GM23248 (cell line): ENCODE data around the gene IL17REL. TPM values are rescaled to one million over a fixed set of nuclear protein-coding genes. Genes with fewer than 3 reads are reported as not detected.

Experiments used
- DNase-seq: peaks from one replicate; pipeline ENCODE4 v3.0.0-alpha.2; 2015
- H2AFZ ChIP-seq: fragments of 200-600 bp; sonication (generic); 2 replicates; pipeline ENCODE4 v1.6.1; 2016; ENCODE audit warnings: antibody characterized with exemption
- H3F3A ChIP-seq: fragments of 200-600 bp; sonication (generic); 2 replicates; pipeline ENCODE4 v1.6.1; 2016; ENCODE audit warnings: mild to moderate bottlenecking, antibody characterized with exemption, mixed run types; ENCODE audit not compliant: insufficient read depth
- H3K27ac ChIP-seq: fragments of 200-600 bp; sonication (generic); 2 replicates; pipeline ENCODE4 v1.5.1; 2016; ENCODE audit warnings: mild to moderate bottlenecking
- H3K27me3 ChIP-seq: fragments of 200-600 bp; sonication (generic); replicated peaks from 2 replicates; pipeline ENCODE4 v1.6.1; 2016; ENCODE audit warnings: mild to moderate bottlenecking; ENCODE audit not compliant: insufficient read depth
- H3K36me3 ChIP-seq: fragments of 200-600 bp; sonication (generic); 2 replicates; pipeline ENCODE4 v1.6.1; 2016; ENCODE audit warnings: low read depth, mild to moderate bottlenecking
- H3K4me1 ChIP-seq: fragments of 200-600 bp; sonication (generic); 2 replicates; pipeline ENCODE4 v1.6.1; 2016; ENCODE audit warnings: mild to moderate bottlenecking; ENCODE audit not compliant: insufficient read depth
- H3K4me2 ChIP-seq: fragments of 200-600 bp; sonication (generic); one replicate; pipeline ENCODE4 v1.6.1; 2016; ENCODE audit warnings: mild to moderate bottlenecking; ENCODE audit not compliant: unreplicated experiment
- H3K4me3 ChIP-seq: fragments of 200-600 bp; sonication (generic); 2 replicates; pipeline ENCODE4 v1.5.1; 2016; ENCODE audit warnings: mild to moderate bottlenecking
- H3K79me2 ChIP-seq: fragments of 200-600 bp; sonication (generic); 2 replicates; pipeline ENCODE4 v1.6.1; 2016; ENCODE audit warnings: mild to moderate bottlenecking; ENCODE audit not compliant: insufficient read depth
- H3K9ac ChIP-seq: fragments of 200-600 bp; sonication (generic); 2 replicates; pipeline ENCODE4 v1.6.1; 2016; ENCODE audit warnings: mild to moderate bottlenecking
- H3K9me2 ChIP-seq: fragments of 200-600 bp; sonication (generic); 2 replicates; pipeline ENCODE4 v1.6.1; 2016; ENCODE audit warnings: mixed run types, mild to moderate bottlenecking, moderate library complexity; ENCODE audit not compliant: insufficient read depth
- H3K9me3 ChIP-seq: fragments of 200-600 bp; sonication (generic); one replicate; pipeline ENCODE4 v1.6.1; 2017; ENCODE audit warnings: low read depth
- H4K20me1 ChIP-seq: fragments of 200-600 bp; sonication (generic); 2 replicates; pipeline ENCODE4 v1.6.0; 2016; ENCODE audit not compliant: insufficient read depth
- EZH2 ChIP-seq: fragments of 200-600 bp; sonication (generic); IDR thresholded peaks from 2 replicates; pipeline ENCODE4 v1.6.1; 2018; ENCODE audit warnings: antibody characterized with exemption, mild to moderate bottlenecking; ENCODE audit not compliant: insufficient read depth, poor library complexity, severe bottlenecking
- EZH2phosphoT487 ChIP-seq: fragments of 200-600 bp; sonication (generic); IDR thresholded peaks from 2 replicates; pipeline ENCODE4 v1.6.1; 2018; ENCODE audit warnings: antibody characterized with exemption, moderate library complexity, mild to moderate bottlenecking, low read depth; ENCODE audit not compliant: insufficient read depth
- WGBS, 2 experiments: methylation state at CpG; one replicate each; pipeline ENCODE4 v1.1.6; 2015 to 2017; ENCODE audit warnings: low lambda C conversion rate in 2 of 2, low coverage in 1 of 2; ENCODE audit errors: missing lambda C conversion rate in 2 of 2; 5-methylcytosine and 5-hydroxymethylcytosine counted together
- in situ Hi-C: fragments of 300-500 bp; cut with MboI; formaldehyde crosslinking; loops from 2 replicates; pipeline ENCODE4 v1.15.0; 2020
- polyA plus RNA-seq: library from polyadenylated mRNA; unstranded; fragments of >200 nt; fragmentation: Nextera tagmentation; extraction: Ambion mirVana; gene quantifications from 2 replicates; pipeline ENCODE4 v1.2.1, GENCODE V29; 2016
- total RNA-seq: library from RNA; depleted of rRNA; stranded (reverse); fragments of >200 nt; shearing (Covaris generic); gene quantifications from 2 replicates; pipeline ENCODE4 v1.2.3, GENCODE V29; 2014

The IL17REL gene
- total and polyA plus RNA-seq, 2 experiments from 2014 or later: not detected

DNA sequence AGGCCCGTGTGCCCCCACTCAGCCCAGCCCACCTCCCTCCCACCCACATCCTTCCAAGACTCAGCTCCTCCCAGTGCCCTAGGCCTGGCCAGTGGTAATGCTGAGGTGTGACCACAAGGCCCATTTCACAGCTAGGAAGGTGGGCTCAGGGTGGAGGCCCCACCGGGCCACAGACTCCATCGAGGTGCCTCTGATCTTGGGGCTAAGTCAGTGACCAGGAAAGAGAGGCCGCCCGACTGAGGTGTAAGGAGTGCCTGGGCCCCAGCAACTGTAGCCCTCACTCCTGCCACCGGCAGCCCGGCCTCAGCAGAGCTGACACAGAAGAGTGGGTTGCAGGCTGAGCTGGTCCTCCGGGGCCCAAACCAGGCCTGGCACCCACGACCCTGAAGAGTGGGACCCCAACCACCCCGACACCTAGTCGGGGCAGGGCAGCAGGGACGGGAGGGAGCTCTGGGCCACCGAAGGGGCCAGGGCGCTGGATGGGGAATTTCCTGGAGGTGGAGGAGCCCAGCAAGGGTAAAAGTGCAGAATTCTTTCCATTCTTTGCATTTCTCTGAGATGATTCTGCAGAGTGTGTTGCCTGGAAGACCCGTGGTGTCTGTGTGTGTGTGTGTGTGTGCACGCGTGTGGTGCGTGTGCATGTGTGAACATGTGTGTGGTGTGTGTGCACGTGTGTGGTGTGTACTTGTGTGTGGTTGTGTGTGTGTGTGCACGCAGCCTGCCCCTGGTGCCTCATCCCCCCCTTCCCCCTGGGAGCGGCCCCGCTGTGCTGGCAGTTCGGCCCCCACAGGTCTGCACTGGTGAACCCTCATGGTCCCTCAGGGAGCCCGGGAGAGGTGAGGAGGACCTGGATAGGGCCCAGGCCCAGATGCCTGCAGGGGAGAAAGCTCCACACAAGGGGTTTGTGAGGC lies 60.3 kb downstream of the IL17REL start:
- Histone ChIP-seq H3K79me2 (no peaks in the 10 kb centered on the region), H3K4me3 (no peak overlapping the region), H3K9me2 (no peaks in the 10 kb centered on the region), H3K27ac (no peak overlapping the region), H4K20me1 (no peaks in the 10 kb centered on the region), H3K4me1 (peaks cover 11% of the 10 kb centered on the region), H3K9ac (no peak overlapping the region), H2AFZ (no peak overlapping the region), H3K4me2 (no peak overlapping the region), H3K36me3 (no peaks in the 10 kb centered on the region), H3F3A (no peaks in the 10 kb centered on the region), H3K27me3 (no peaks in the 10 kb centered on the region), H3K9me3 (no peaks in the 10 kb centered on the region)
- 65 to 74% methylated on average over 17 to 24 of the region's 24 CpGs for WGBS, 2 experiments
- DNase-seq: peak; percentile 65
- in situ Hi-C loops: no loop called here
- TF ChIP-seq EZH2 (no peak), EZH2phosphoT487 (no peak)

DNA sequence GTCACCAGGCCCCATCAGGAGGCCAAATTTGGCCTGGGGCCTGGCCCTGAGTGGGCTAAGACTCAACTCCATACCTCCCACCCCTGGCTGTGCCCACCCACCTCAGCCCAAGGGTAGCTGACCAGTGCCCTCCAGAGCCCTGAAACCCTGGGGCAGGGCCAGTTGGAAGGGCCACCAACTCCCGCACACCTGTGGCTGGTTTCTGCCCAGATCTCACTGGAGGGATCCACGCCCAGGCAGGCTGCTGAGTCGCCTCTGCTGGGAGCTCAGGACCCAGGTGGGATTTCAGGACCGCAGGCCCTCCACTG lies 60.9 kb downstream of the IL17REL start:
- Histone ChIP-seq H3K4me1 (peaks cover 11% of the 10 kb centered on the region), H3K27me3 (no peaks in the 10 kb centered on the region), H3K36me3 (no peaks in the 10 kb centered on the region), H3K9ac (no peak overlapping the region), H3K4me3 (no peak overlapping the region), H3K9me3 (no peaks in the 10 kb centered on the region), H3K9me2 (no peaks in the 10 kb centered on the region), H4K20me1 (no peaks in the 10 kb centered on the region), H2AFZ (no peak overlapping the region), H3K79me2 (no peaks in the 10 kb centered on the region), H3K27ac (no peak overlapping the region), H3K4me2 (no peak overlapping the region), H3F3A (no peaks in the 10 kb centered on the region)
- TF ChIP-seq EZH2 (no peak), EZH2phosphoT487 (no peak)
- in situ Hi-C loops: no loop called here
- 91 to 95% methylated on average over 4 of the region's 4 CpGs for WGBS, 2 experiments
- DNase-seq: no peak

DNA sequence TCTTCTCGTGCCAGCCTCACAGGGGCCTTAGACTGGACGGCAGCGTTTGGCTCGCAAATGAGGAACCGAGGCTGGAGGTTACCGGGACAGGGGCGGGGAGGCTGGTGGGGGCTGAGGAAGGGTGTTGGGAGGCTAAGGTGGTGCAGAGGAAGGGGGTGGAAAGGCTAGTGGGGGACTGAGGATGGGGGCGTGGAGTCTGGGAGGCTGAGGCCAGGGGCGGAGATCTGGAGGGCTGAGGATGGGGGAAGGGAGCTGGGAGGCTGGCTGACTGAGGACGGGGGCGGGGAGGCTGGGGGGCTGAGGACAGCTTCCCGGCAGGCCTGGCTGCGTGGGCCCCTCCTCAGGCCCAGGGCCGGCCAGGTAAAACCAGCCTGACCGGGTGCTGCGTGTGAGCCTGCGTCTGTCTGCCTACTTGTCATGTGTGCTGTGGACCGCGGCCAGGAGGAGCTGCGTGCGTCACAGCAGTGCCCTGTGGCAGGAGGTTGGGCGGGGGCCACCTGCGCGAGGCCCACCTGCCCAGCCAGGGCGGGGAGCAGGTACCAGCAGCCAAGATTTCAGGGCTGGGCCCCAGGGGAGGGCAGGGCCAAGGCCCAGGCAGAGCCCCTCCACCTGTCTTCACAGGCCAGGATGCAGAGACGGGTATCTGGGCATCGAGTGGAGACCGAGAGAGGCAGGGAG lies 61.4 kb downstream of the IL17REL start:
- H3K9me2 ChIP-seq: no peaks in the 10 kb centered on the region
- H3K27ac ChIP-seq: no peak overlapping the region
- no peaks in the 10 kb centered on the region for H3F3A ChIP-seq
- H3K9me3 ChIP-seq: no peaks in the 10 kb centered on the region
- no peak overlapping the region for H3K9ac ChIP-seq
- H3K79me2 ChIP-seq: no peaks in the 10 kb centered on the region
- H3K4me2 ChIP-seq: no peak overlapping the region
- H4K20me1 ChIP-seq: no peaks in the 10 kb centered on the region
- WGBS, 2 experiments: 84 to 93% methylated on average over 19 to 28 of the region's 28 CpGs
- peaks cover 11% of the 10 kb centered on the region for H3K4me1 ChIP-seq
- in situ Hi-C loops: no loop called here
- no peaks in the 10 kb centered on the region for H3K27me3 ChIP-seq
- no peak for DNase-seq
- no peaks in the 10 kb centered on the region for H3K36me3 ChIP-seq
- TF ChIP-seq EZH2phosphoT487: no peak
- TF ChIP-seq EZH2: no peak
- no peak overlapping the region for H3K4me3 ChIP-seq
- H2AFZ ChIP-seq: no peak overlapping the region

DNA sequence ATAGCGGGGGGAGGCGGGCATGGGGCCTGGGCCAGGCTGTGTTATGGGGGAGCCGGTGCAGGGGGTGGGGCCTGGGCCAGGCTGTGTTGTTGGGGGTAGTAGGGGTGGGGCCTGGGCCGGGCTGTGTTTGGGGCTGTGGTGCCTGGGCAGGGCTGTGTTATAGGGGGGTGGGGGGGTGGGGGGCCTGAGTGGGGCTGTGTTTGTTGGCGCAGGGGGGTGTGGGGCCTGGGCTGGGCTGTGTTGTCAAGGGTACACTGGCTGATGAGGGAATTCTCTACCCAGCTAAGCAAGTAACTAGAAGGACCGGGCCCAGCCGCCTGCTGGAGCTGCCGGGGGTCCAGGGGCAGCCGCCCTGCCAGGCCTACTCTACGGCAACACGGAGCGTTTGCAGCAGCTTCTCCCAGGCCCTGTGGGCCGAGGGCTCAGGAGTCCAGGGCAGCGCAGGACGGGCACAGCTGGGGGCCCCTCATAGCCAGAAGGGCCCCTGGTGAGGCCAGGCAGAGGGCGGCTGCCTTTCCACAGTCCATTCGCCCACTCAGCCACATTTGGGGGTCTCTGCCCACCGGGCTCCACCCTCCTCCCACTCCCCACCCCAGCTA lies 62.1 kb downstream of the IL17REL start:
- no peak for DNase-seq
- H4K20me1 ChIP-seq: no peaks in the 10 kb centered on the region
- no peaks in the 10 kb centered on the region for H3K27me3 ChIP-seq
- no peak overlapping the region for H3K4me2 ChIP-seq
- in situ Hi-C loops: no loop called here
- H3K9me3 ChIP-seq: no peaks in the 10 kb centered on the region
- no peak overlapping the region for H2AFZ ChIP-seq
- H3K4me3 ChIP-seq: no peak overlapping the region
- no peak for TF ChIP-seq EZH2phosphoT487
- no peak for TF ChIP-seq EZH2
- 64 to 74% methylated on average over 13 to 18 of the region's 18 CpGs for WGBS, 2 experiments
- H3K27ac ChIP-seq: no peak overlapping the region
- no peak overlapping the region for H3K9ac ChIP-seq
- H3K36me3 ChIP-seq: no peaks in the 10 kb centered on the region
- no peaks in the 10 kb centered on the region for H3F3A ChIP-seq
- no peaks in the 10 kb centered on the region for H3K79me2 ChIP-seq
- peaks cover 11% of the 10 kb centered on the region for H3K4me1 ChIP-seq
- H3K9me2 ChIP-seq: no peaks in the 10 kb centered on the region
